ENCODE data around the gene NLRP5.
"Not testable (repeated sequence)": the region's sequence is repeated elsewhere in the genome, so short reads cannot be mapped to it uniquely, and the experiment has no call there.

The NLRP5 gene

DNA sequence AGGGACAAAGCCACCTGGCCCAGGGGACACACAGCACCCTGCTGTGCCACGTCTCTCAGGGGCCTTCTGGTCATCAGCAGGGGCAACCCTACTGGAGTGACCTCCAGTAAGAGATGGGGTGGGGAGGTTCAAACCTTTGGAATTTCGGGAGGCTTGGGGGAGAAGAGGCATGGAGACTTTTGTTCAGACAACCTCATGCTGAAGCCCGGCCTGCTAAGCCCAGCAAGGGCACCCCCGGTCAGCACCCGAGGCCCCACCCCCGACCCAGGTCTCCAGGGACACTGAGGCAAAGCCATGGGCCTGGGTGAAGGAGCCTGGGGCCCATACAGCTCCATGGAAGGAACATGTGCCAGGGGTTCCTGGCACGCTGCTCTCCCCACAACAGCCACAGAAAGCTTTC, 111.2 kb downstream of the NLRP5 start:
- Histone ChIP-seq H3K9me2 (replicated peaks; ENCODE audit: insufficient read depth, low read length) (no peaks in the 10 kb centered on the region), H3K9me3 (ENCODE audit: insufficient read depth, low read length) (no peaks in the 10 kb centered on the region), H3K4me3 (ENCODE audit: insufficient read depth, low read length, poor library complexity, severe bottlenecking) (no peak overlapping the region), H3F3A (ENCODE audit: insufficient read depth) (no peaks in the 10 kb centered on the region), H3K4me2 (ENCODE audit: low read depth, low read length, poor library complexity, severe bottlenecking) (no peak overlapping the region), H2AFZ (ENCODE audit: low read depth, low read length, severe bottlenecking) (no peak overlapping the region), H3K27me3 (ENCODE audit: low read length) (no peaks in the 10 kb centered on the region), H4K20me1 (ENCODE audit: low read depth, low read length) (no peaks in the 10 kb centered on the region; the same call in 1 of the 2 replicates), H3K79me2 (ENCODE audit: insufficient read depth, low read length) (peaks cover 16% of the 10 kb centered on the region), H3K27ac (ENCODE audit: low read depth, low read length) (no peak overlapping the region), H3K36me3 (ENCODE audit: low read length) (no peaks in the 10 kb centered on the region), H3K9ac (ENCODE audit: low read length) (no peak overlapping the region)
- TF ChIP-seq EZH2phosphoT487 (conservative IDR thresholded peaks at IDR 0.05; ENCODE audit: low read length): no peak
- TF ChIP-seq, protein P1, sequence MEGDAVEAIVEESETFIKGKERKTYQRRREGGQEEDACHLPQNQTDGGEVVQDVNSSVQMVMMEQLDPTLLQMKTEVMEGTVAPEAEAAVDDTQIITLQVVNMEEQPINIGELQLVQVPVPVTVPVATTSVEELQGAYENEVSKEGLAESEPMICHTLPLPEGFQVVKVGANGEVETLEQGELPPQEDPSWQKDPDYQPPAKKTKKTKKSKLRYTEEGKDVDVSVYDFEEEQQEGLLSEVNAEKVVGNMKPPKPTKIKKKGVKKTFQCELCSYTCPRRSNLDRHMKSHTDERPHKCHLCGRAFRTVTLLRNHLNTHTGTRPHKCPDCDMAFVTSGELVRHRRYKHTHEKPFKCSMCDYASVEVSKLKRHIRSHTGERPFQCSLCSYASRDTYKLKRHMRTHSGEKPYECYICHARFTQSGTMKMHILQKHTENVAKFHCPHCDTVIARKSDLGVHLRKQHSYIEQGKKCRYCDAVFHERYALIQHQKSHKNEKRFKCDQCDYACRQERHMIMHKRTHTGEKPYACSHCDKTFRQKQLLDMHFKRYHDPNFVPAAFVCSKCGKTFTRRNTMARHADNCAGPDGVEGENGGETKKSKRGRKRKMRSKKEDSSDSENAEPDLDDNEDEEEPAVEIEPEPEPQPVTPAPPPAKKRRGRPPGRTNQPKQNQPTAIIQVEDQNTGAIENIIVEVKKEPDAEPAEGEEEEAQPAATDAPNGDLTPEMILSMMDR (IDR thresholded peaks at IDR 0.05; ENCODE audit: insufficient read depth, low read length, poor library complexity, severe bottlenecking): no peak

DNA sequence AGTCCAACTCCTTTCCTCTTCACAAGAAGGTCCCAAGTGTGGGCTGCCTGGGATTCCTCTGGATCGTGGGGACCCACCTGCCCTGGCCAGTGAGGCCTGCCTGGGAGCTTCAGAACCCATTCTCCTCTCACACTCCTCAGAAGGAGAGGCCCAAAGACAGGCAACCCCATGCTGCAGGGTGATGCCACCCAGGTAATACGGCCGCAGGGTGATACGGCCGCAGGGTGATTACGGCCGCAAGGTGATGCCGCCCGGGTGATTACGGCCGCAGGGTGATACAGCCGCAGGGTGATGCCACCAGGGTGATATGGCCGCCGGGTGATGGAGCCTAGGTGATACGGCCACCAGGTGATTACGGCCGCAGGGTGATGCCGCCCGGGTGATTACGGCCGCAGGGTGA, 111.7 kb downstream of the NLRP5 start:
- H3K9me3 ChIP-seq (ENCODE audit: insufficient read depth, low read length); H3K9me2 ChIP-seq (replicated peaks; ENCODE audit: insufficient read depth, low read length); H3K4me3 ChIP-seq (ENCODE audit: insufficient read depth, low read length, poor library complexity, severe bottlenecking); H2AFZ ChIP-seq (ENCODE audit: low read depth, low read length, severe bottlenecking); H3K9ac ChIP-seq (ENCODE audit: low read length); H4K20me1 ChIP-seq (ENCODE audit: low read depth, low read length); H3K4me2 ChIP-seq (ENCODE audit: low read depth, low read length, poor library complexity, severe bottlenecking); H3K27ac ChIP-seq (ENCODE audit: low read depth, low read length); H3K36me3 ChIP-seq (ENCODE audit: low read length); H3K27me3 ChIP-seq (ENCODE audit: low read length); H3F3A ChIP-seq (ENCODE audit: insufficient read depth): not testable (repeated sequence)
- peaks cover 18% of the 10 kb centered on the region; the same call in 1 of the 2 replicates for H3K79me2 ChIP-seq (ENCODE audit: insufficient read depth, low read length)

DNA sequence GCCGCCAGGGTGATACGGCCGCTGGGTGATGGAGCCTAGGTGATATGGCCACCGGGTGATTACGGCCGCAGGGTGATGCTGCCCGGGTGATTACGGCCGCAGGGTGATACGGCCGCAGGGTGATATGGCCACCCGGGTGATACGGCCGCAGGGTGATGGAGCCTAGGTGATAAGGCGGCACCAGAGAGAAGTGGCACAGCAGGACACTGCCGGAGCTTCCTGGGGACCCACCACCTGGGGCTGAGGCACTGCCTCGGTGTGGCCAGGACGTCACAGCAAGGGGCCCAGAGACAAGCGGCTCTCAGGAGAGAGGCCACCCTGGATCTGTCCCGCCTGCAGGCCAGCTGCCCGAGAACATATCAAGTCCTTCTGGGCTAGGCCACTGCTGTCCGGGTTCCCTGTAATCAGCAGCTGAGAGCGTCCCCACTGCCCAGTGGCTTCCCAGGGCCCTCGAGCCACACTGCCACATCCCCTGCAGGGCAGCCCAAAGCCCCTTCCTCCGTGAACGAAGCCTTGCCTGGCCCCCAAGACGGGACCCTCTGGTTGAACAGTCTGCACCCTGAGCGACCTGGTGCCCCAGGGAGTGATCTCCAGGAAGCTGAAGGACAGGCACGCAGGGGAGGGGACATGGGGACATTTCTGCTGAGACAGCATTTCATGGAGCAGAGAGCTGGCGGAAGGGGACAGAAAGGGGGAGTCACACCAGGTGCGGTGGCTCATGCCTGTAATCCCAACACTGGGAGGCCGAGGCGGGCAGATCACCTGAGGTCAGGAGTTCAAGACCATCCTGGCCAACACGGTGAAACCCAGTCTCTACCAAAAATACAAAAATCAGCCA, 112.4 kb downstream of the NLRP5 start:
- Histone ChIP-seq H3K27ac (ENCODE audit: low read depth, low read length) (no peak overlapping the region), H2AFZ (ENCODE audit: low read depth, low read length, severe bottlenecking) (no peak overlapping the region), H3K79me2 (ENCODE audit: insufficient read depth, low read length) (peaks cover 23% of the 10 kb centered on the region; the same call in 1 of the 2 replicates), H3K9me3 (ENCODE audit: insufficient read depth, low read length) (no peaks in the 10 kb centered on the region), H3F3A (ENCODE audit: insufficient read depth) (no peaks in the 10 kb centered on the region), H3K9ac (ENCODE audit: low read length) (no peak overlapping the region), H3K4me2 (ENCODE audit: low read depth, low read length, poor library complexity, severe bottlenecking) (no peak overlapping the region), H3K27me3 (ENCODE audit: low read length) (no peaks in the 10 kb centered on the region), H4K20me1 (ENCODE audit: low read depth, low read length) (no peaks in the 10 kb centered on the region; the same call in 1 of the 2 replicates), H3K36me3 (ENCODE audit: low read length) (no peaks in the 10 kb centered on the region), H3K9me2 (replicated peaks; ENCODE audit: insufficient read depth, low read length) (no peaks in the 10 kb centered on the region), H3K4me3 (ENCODE audit: insufficient read depth, low read length, poor library complexity, severe bottlenecking) (no peak overlapping the region)
- TF ChIP-seq, protein P1 (IDR thresholded peaks at IDR 0.05; ENCODE audit: insufficient read depth, low read length, poor library complexity, severe bottlenecking): no peak
- TF ChIP-seq EZH2phosphoT487 (conservative IDR thresholded peaks at IDR 0.05; ENCODE audit: low read length): no peak

All from SU-DHL-6 (cell line).